NCI-H345 treated with DMSO at 0.1 percent for 48 hours (cell line): ENCODE results near the gene FKBP11.

ENCODE experiments used
- DNase-seq: peaks from one replicate; lab custom pipeline; 2025; ENCODE audit not compliant: unreplicated experiment; lab: John Stamatoyannopoulos, UW

The FKBP11 gene

DNA sequence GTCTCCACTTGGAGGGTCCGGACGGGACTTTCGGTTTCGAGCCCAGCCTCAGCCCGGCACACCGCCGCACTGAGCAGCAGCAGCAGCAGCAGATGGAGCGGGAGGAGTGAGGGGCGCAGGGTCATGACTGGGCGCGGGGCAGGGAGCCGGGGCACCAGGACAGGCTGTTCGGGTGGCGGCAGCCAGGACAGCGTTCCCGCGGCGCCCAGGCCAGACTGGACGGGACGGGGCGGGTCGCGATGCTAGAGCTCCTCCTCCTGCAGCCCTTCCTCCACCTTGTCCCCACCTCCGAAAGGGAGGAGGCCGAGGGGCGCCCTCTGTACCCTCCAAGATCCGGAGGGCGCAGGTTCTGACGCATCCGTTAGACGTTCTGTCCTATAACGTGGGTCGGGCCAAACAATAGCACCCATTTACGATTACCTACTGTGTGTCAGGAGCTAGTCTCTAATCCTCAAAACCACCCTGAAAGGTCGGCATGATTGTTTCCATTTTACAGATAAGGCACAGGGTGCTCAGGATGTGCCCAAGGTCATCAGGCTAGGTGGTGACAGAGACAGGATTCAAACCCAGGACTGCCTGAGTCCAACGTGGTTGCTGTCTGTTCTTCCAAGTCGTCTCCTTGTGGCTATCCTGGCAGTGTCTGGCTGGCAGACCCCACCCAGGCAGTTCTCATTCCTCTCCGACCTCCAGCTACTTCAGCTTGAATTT is at the start of gene FKBP11:
FKBP11 (minus strand) TSS at position 189 of the 708 bp plus-strand sequence; CDS start at position 125, 64 bp downstream.
- DNase-seq, result no peak

DNA sequence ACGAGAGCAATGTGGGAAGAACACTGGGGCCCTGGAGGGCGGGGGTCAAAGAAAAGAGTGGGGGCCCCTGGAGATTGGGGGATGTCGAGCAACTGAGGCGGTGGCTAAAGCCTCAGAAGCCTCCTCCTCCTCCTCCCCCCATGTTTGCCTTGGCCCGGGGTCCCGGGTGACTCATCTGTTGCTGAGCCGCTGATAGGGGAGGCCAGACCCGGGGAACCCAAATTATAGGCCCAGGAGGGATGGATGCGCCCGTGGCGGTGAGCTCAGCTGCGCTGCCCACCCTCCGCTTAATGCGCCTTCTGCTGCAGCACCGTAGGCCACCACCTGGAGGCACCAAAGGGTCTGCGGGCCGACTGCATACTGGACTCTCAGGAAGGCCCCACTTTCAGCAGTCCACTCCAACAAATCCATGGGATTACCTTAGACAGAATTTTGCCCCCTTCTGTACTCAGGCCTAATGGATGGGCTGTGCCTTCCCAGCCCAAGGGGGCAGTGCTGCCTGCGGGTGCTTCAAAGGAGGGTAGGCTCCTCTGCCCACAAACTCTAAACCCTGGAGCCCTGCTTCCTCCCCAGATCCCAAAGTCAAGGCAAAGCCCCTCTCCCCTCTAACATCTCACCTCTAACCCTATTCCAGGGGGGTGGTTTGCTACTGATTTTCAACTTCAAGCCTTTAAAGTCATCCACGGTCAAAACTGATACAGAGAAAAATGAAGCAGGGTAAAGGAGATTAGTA is 48.8 kb upstream of the FKBP11 start:
- DNase-seq, result no peak

DNA sequence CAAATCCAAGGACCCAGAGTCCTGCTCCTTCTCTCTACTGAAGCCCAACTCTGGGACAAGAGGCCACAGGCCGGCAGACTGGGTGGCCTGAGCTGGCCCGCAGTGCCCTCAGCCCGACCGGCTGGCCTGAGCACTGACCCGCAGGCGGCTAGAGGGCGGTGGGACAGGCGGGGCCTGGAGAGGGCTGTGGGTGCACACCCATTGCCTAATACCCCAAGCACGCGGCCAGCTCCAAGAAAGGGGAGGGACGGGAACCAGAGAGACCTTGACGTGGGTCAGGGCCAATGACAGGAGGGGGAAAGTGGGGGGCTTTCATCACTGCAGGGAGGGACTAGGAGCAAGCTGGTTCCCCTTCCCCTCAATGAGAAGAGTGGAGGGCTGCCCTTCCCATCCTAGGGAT is 48.2 kb upstream of the FKBP11 start:
- no peak for DNase-seq

DNA sequence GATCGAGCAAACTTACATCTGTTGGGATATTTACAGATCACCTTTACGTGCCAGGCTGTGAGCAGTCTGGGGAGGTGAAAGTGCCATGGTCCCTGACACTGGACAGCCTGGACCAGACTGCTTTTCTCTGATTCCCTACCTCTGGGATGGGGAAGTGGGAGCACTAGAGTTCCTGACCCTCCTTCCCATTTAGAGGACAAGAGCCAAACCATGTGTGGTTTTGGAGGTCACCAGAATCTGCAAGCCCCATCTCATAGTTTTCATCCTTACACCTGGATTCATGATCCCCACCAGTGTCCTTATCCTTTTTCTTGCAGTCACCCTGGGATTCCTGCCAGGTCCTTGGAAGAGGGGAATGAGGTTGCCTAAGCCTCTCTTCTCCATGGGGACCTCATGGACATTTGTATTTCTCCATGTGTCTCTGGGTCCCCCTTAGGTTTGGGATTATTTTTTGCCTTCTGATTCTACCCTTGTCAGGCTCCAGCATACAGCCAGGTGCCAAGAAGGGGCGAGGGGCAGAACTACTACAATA is 47.7 kb upstream of the FKBP11 start:
- DNase-seq, result no peak

DNA sequence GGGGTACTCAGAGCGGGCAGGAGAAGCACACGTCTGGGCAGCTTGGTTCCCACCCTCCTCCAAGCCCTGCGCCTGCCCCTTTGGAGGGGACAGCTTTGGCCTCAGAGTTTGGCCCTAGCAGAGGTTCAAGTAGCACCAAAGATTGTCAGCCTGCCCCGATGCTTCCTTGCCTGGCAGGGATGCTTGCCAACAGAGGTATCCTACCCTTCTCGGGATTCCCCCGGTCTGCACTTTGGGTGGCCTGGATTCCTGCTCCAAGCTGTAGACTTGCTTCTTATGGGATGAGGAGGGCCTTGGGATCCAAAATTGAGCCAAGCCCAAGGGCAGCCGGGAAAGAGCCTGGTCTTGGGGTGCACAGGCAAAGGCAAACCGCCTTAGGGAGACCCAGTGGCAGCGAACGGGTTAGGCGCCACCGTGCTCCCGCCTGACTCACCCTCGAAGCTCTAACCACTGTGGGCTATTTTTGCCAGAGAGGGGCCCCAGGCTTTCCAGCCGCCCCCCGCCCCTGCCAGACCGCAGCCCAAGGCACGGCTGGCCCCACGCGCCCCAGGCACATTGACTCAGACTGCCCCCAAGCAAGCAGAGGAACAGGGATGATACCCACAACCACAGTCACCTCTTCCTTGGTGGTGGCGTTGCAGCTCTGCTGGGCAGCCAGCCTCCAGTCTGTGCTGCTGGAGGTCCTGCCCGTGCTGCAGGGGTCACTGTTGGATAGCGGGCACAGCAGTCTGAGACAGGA is 47.1 kb upstream of the FKBP11 start:
- DNase-seq, result no peak

DNA sequence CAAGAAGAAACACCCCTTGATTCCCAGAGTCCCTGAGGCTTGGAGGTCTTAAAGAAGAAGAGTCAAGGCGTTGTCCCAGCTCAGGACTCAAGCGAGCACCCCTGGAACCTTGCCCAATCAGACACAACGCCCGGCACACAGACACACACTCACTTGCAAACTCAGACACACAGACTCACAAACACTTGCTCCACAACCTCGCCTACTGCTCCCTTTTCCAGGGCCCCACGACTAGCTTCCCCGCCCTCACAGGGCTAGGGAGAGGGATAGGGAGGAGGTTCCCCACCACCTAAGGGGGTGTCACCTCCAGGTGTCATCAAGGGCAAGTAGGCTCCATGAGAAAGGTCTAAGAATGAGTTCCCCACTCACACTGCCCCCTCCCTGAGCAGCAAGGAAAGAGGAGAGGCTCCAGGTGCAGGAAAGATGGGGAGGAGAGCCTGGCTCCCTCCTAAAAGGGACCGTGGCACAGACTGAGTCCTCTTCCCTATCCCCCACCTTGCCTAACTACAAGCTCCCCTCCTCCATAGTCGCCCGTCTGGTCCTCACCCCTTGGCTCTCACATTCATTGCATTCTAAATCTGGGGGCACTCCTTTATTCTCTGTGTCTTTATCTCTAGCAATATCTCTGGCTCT is 45.5 kb upstream of the FKBP11 start:
- no peak for DNase-seq

DNA sequence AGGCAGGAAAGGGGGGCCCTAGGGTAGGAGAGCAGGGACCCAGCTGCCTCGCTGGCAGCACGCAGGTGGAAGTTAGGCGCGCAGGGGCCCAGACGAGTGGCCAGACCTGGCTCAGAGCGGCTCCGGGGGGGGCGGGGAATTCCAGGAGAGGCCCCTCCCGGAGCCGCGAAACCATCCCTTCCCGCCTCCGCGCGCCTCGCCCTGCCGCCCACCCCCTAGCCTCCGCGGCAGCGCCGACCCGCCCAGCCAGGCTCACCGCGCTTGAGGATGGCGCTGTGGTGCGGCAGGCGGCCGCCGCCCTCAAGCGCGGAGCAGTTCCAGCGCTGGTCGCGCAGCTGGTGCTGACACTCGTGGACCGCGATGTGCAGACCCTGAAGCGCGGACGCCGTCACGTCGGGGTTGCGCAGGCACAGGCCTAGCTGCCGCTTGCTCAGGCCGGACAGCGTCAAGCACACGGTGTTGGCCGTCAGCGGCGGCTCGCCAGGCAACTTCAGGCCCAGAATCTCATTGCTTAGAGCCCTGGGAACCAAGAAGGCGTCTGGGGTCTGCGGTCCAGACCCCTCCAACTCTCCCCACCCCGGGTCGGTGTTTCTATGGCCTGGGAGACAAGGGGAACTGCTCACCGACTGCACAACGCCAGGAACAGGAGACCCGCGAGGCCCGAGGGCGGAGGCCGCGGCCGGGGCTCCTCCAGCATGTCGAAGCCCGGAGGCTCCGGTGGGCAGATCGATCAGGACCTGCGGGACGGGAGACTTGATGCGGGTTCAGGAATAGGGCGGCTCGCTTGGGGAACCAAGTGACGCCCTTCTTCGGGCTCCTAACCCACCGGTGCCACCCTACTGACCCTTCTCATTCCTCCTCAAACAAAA is 44.8 kb upstream of the FKBP11 start:
- no peak for DNase-seq

DNA sequence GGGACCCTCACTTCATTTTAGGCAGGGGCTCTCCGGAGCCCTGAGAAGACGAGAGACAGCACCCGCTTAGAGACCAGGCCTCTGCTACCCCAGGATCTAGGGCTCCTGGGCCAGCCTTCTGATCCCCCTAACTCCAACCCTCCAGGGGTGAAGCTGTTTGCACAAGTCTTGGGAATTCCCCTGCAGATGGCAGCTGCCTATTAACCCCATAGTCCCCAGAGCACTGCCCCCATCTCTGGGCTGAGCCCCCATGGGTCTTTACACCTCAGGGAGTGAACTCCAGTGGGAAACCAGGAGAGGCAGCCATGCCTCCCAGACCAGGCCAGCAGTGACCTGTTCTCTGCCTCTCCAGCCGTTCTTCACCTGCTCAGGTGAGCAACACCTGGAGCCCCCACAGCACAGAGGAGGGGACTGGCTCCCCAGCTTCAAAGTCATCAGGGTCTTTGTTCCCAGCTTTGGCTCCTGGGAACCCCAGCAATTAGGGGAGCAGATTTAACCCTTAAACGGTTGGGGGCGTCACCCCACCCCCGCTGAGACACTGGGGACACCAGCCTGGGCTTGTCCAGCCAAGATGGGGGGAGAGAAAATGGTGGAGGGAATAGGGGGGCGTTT is 44.0 kb upstream of the FKBP11 start:
- no peak for DNase-seq

DNA sequence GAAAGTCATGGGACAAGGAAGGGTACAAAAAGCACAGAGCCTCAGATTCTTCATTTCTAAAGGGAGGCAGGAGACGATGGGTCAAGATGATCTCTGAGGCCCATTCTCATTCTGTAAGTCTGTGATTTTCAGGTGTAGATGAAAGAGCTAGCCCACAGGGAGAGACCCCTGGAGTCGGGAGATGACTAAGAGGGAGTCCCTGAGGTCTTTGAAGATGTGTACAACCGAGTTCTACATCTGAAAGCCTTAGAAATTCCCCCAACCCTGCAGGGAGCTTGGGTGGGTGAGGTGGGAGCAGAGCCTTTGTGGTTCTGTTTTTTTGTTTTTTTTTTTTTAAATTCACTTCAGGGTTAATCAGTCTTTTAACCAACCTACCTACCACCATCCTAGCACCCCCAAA is 43.2 kb upstream of the FKBP11 start:
- no peak for DNase-seq

DNA sequence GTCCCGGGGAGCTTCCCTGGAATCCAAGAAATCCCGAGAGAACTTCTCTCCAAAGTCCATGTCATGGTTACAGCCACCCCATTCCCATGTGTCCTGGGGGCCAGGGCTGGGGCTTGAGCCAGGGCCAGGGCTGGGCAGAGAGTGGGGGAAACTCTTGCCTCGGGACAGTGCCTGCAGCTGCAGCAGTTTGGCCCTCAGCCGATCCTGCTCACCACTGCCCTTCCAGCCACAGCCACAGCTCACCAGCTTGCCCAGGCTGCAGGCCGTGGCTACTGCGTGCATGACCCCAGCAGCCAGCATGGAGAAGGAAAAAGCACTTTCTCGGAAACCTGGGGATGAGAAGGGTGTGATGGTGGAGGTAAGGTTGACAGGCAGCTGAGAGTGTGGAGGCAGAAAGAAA is 42.7 kb upstream of the FKBP11 start:
- DNase-seq, result no peak

DNA sequence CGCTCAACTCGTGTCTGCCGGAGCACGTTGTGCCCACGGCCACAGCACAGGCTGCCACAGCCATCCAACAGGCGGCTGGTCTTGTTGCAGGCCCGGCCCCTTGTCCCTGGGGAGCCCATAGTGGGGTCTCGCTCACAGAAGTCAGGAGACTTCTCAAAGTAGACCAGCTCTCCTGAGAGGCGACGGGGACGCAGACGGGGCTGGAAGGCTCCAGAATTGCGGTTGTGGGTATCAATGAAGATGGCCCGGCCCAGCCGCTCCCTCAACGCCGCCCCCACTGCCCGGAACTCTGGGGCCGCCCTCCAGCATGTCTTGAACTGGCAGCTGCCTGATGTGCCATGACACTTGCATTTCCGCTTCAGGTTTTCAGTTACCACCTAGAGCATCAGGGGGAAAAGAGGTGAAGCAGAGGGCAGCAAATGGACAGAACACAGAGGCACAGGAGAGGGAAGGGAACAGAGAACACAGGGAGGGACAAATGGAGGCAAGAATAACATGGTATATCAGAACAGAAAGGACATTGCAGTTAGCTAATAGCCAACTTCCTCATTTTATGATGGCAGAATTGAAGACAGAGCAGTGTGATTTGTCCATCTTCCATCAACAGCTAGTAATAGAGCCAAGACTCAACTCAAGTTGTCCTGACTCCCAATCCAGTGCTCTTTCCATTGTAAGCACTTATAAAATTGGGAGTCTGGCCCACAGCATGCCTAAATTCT is 41.0 kb upstream of the FKBP11 start:
- DNase-seq, result no peak

DNA sequence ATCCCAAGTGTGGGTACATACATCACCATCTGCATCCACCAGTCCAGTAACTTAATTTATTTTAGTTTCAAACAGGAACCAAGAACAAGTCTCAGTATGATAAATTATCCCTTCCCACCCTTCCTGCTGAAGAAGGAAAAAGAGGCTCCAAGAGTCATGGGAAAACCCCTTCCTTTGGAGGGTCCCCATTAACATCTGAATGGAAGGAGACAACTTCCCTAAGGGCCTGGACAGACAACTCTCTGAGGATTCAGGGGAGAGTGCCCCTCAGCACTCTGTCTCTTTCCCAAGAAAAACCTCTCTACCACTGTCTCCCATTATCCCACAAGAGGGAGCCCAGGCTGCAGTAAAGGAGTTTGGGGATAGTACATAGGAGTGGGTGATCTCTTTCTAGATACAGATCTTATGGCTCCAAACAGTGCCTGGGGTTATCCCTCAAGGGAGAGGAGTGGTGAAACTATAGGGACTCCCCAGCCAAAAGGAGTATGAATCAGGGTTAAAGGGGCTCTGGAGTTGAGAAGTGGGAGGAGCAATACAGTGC is 40.1 kb upstream of the FKBP11 start:
- no peak for DNase-seq

DNA sequence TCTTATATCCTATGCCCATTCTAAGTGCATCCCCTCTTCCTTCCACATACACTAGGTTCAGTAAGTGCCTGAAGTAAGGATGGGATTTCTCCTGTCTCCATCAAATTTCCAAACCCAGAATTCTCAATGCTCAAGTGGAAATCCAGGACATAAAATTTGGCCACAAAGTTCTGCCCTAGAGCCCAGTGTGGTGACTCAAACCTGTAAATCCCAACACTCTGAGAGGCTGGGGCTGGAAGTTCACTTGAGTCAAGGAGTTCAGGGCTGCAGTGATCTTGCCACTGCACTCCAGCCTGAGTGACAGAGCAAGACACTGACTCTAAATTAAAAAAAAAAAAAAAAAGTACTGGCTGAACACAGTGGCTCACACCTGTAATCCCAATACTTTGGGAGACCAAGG is 36.5 kb upstream of the FKBP11 start:
- no peak for DNase-seq

DNA sequence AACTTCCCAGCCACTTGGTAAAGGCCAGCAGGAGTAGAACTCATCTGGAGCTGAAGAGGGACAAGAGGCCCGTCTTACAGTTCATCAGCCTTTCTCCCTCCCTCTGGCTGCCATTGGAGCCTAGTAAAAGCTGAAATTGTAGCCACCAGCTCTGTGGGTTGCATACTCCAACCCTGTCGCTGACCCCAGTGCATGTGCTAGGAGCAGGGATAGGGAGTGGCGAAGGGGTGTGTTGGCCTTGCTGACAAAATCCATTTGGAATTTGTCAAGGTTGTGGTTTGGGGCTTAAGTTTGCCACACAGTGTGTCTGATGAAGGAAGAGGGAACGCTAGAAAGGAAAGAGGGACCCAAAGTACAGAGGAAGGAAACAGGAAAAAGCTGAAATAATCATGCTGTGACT is 36.0 kb upstream of the FKBP11 start:
- no peak for DNase-seq

DNA sequence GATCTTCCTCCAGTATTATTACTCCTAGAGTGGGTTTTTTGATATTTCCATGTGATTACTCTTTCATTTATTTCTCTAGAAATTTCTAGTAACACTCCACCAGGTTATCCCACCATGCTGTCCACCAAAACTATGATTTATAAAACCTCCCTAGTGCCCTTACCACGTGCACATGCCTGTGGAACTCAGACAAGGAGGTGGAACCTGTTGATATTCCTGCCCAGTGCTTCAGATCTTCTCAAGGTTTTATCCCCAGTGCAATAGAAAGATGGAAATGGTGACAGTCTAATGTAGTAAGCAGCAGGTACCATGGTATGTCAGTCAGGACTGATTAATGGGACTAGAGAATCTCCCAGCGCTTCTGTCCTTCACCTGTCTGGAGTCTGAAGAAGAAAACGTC is 35.5 kb upstream of the FKBP11 start:
- DNase-seq, result no peak

DNA sequence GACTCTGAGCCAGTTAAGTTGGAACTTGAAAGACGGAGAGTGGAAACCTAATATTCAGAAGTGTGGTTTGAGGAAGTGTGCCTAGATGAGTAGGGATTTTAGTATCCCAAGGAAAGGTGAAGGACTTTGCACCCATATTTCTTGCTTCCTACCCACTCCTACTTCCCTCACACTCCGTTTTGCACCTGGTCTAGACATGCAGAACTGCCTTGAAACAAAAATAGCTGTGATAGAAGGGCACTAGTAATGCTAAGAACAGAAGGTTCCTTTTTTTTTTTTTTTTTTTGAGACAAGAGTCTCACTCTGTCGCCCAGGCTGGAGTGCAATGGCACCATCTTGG is 32.7 kb upstream of the FKBP11 start:
- no peak for DNase-seq

DNA sequence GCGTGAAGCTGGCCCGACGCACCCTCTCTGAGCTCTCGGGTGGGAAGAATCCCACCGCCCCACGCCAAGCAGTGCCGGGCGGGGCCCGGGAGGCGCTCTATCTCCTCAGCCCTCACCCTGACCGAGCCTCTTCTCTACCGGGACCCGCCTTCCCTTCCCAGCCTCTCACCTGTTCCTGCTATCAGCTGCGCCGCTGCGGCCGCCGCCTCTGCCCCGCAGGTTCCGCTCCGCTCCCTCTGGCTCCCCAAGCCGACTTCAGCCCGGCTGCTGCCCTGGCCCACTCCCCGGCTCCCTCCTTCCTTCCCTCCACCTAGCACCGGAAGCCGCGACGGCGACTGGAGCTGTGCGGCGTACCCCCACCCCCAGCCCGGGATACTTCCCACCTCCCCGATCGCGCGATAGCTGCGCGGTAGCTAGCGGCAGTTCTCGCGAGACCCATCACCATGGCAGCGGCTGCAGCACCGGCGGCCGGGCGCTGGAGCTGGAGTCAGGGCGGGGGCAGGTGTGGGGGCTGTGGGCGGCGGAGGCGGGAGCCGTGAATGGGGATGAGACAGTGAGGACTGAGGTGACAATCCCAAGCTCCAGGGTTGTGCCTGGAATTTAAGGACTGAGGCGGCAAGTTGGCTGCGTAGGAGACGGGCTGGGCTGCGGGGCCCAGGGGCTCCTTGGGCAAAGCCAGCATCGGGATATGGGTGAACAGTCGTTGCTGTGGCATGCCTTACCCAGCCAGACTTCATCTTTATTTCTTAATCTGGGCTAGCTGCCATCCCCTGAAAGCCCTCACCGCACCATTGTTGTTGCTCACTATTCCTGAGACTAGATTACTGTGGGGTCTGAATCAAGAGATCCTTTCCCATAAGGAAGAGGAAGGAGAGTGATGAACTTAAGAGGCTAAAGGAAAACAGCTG is 32.1 kb upstream of the FKBP11 start, which contains the start of gene ARF3:
ARF3 (minus strand) TSS at position 347 of the 908 bp plus-strand sequence. CDS start 16,392 bp downstream, outside the sequence.
- peak; percentile 29 for DNase-seq
